BE2C (cell line): ENCODE data around the gene AZU1.

Experiments used
- DNase-seq: peaks from one replicate; pipeline ENCODE4 v3.0.0-alpha.2; 2020
- H3K27me3 ChIP-seq: fragments of 250-450 bp; sonication (Bioruptor Pico); 2 replicates; pipeline ENCODE4 v1.5.1; 2020; ENCODE audit warnings: mild to moderate bottlenecking
- H3K36me3 ChIP-seq: fragments of 250-450 bp; sonication (Bioruptor Pico); 2 replicates; pipeline ENCODE4 v1.5.1; 2020; ENCODE audit warnings: mild to moderate bottlenecking
- H3K4me1 ChIP-seq: fragments of 250-450 bp; sonication (Bioruptor Pico); 2 replicates; pipeline ENCODE4 v1.5.1; 2020
- H3K4me3 ChIP-seq: 2 replicates; pipeline ENCODE4 v1.5.1; 2011; ENCODE audit warnings: low read depth, low read length
- H3K9me3 ChIP-seq: fragments of 250-450 bp; sonication (Bioruptor Pico); 2 replicates; pipeline ENCODE4 v1.5.1; 2020
- CTCF ChIP-seq: IDR thresholded peaks from 2 replicates; pipeline ENCODE4 v1.5.1; 2012; ENCODE audit warnings: mild to moderate bottlenecking, low read depth, low read length

AZU1 gene

GRCh38 chr19:811506-812048 lies 16.1 kb upstream of the AZU1 start:
- Histone ChIP-seq H3K36me3 (peaks cover 80% of the 10 kb centered on the region), H3K4me1 (no peaks in the 10 kb centered on the region), H3K4me3 (no peak overlapping the region), H3K27me3 (no peaks in the 10 kb centered on the region), H3K9me3 (no peaks in the 10 kb centered on the region)
- no peak for TF ChIP-seq CTCF
- DNase-seq: no peak

- no peak for TF ChIP-seq CTCF
- H3K4me1 ChIP-seq: no peaks in the 10 kb centered on the region
- no peaks in the 10 kb centered on the region for H3K9me3 ChIP-seq
- H3K27me3 ChIP-seq: no peaks in the 10 kb centered on the region
- peaks cover 74% of the 10 kb centered on the region for H3K36me3 ChIP-seq
- no peak for DNase-seq
- H3K4me3 ChIP-seq: no peak overlapping the region
Observed at GRCh38 chr19:812049-812746, 15.4 kb upstream of the AZU1 start.

- Histone ChIP-seq H3K9me3 (no peaks in the 10 kb centered on the region), H3K4me3 (no peak overlapping the region), H3K27me3 (no peaks in the 10 kb centered on the region), H3K4me1 (no peaks in the 10 kb centered on the region), H3K36me3 (peaks cover 68% of the 10 kb centered on the region)
- no peak for DNase-seq
- no peak for TF ChIP-seq CTCF
Observed at GRCh38 chr19:812747-813218, 14.9 kb upstream of the AZU1 start.

GRCh38 chr19:813219-814151 lies 14.2 kb upstream of the AZU1 start:
- no peak for DNase-seq
- TF ChIP-seq CTCF: no peak
- H3K4me1 ChIP-seq: no peaks in the 10 kb centered on the region
- H3K36me3 ChIP-seq: peaks cover 63% of the 10 kb centered on the region
- H3K27me3 ChIP-seq: no peaks in the 10 kb centered on the region
- no peak overlapping the region for H3K4me3 ChIP-seq
- H3K9me3 ChIP-seq: no peaks in the 10 kb centered on the region

GRCh38 chr19:814152-815078 lies 13.2 kb upstream of the AZU1 start:
- peaks cover 54% of the 10 kb centered on the region for H3K36me3 ChIP-seq
- TF ChIP-seq CTCF: no peak
- H3K27me3 ChIP-seq: no peaks in the 10 kb centered on the region
- no peaks in the 10 kb centered on the region for H3K9me3 ChIP-seq
- no peaks in the 10 kb centered on the region for H3K4me1 ChIP-seq
- H3K4me3 ChIP-seq: no peak overlapping the region
- DNase-seq: no peak
